K562 (cell line): ENCODE measurements around the gene C1QTNF7. TPM values are rescaled to one million over a fixed set of nuclear protein-coding genes. Genes with fewer than 3 reads are reported as not detected.

Experiments used
- CTBP1 ChIP-seq: fragments of 450-650 bp; IDR thresholded peaks from 2 replicates; pipeline ENCODE4 v1.6.1; 2016; ENCODE audit warnings: borderline replicate concordance
- ETS2 ChIP-seq: IDR thresholded peaks from 2 replicates; pipeline ENCODE4 v1.6.1; 2016; ENCODE audit warnings: borderline replicate concordance, missing genetic modification characterization, mild to moderate bottlenecking, moderate library complexity, missing compliant biosample characterization; ENCODE audit not compliant: poor library complexity, severe bottlenecking
- GABPA ChIP-seq: fragments of 200-800 bp; sonication (Bioruptor generic); conservative IDR thresholded peaks from 2 replicates; pipeline ENCODE4 v1.6.1; 2016; ENCODE audit warnings: low read depth, missing genetic modification characterization, missing compliant biosample characterization
- GTF2A2 ChIP-seq: IDR thresholded peaks from 2 replicates; pipeline ENCODE4 v1.6.1; 2016; ENCODE audit warnings: mild to moderate bottlenecking, missing genetic modification characterization, missing compliant biosample characterization
- KAT7 ChIP-seq: sonication (generic); formaldehyde crosslinking; IDR thresholded peaks from 2 replicates; pipeline ENCODE4 v1.8.0; 2022; ENCODE audit warnings: missing genetic modification reagents, mild to moderate bottlenecking, borderline replicate concordance
- NR3C1 ChIP-seq: sonication (generic); formaldehyde crosslinking; IDR thresholded peaks from 2 replicates; pipeline ENCODE4 v1.8.1; 2022; ENCODE audit warnings: missing genetic modification reagents
- PRDM10 ChIP-seq: fragments of 450-650 bp; IDR thresholded peaks from 2 replicates; pipeline ENCODE4 v1.6.1; 2018; ENCODE audit not compliant: partially characterized antibody
- SAFB ChIP-seq: fragments of 200-400 bp; formaldehyde crosslinking; IDR thresholded peaks from 2 replicates; pipeline ENCODE4 v1.6.1; 2017; ENCODE audit warnings: low read depth, low read length, borderline replicate concordance
- SETDB1 ChIP-seq: IDR thresholded peaks from one replicate; pipeline ENCODE4 v1.6.1; 2012; ENCODE audit warnings: low read length, control low read depth, inconsistent platforms
- SIN3B ChIP-seq: fragments of 450-650 bp; IDR thresholded peaks from 2 replicates; pipeline ENCODE4 v1.6.1; 2017; ENCODE audit warnings: low read depth, mild to moderate bottlenecking, moderate library complexity
- SIX5 ChIP-seq, 2 experiments: IDR thresholded peaks; 2 replicates each; pipeline ENCODE4 v1.6.1; 2011; ENCODE audit warnings: low read length in 2 of 2, borderline replicate concordance in 1 of 2, low read depth in 1 of 2, mild to moderate bottlenecking in 1 of 2, moderate library complexity in 1 of 2; ENCODE audit not compliant: insufficient read depth in 1 of 2
- SMARCA4 ChIP-seq: fragments of 450-650 bp; IDR thresholded peaks from 2 replicates; pipeline ENCODE4 v1.6.1; 2016
- SRSF7 ChIP-seq: fragments of 200-400 bp; formaldehyde crosslinking; optimal IDR thresholded peaks from 2 replicates; pipeline ENCODE3; 2017; ENCODE audit warnings: mild to moderate bottlenecking, low read depth, low read length
- TCF7 ChIP-seq: sonication (generic); IDR thresholded peaks from 2 replicates; pipeline ENCODE4 v1.6.1; 2016; ENCODE audit warnings: antibody characterized with exemption, borderline replicate concordance
- TRIM24 ChIP-seq, 2 experiments: fragments of 450-650 bp; IDR thresholded peaks; 2 replicates each; pipeline ENCODE4 v1.6.1; 2016
- ZBTB11 ChIP-seq, 3 experiments: fragments of 200-800 bp in 1 of 3; fragments of 250-450 bp in 1 of 3; fragments of 450-650 bp in 1 of 3; sonication (Bioruptor Pico) in 1 of 3; sonication (Bioruptor generic) in 1 of 3; formaldehyde crosslinking in 1 of 3; IDR thresholded peaks; 2 replicates each; pipeline versions ENCODE4 v1.6.1 to v1.8.0; 2016 to 2022; ENCODE audit warnings: mild to moderate bottlenecking in 2 of 3, missing genetic modification characterization in 2 of 3, missing compliant biosample characterization in 1 of 3, moderate library complexity in 1 of 3
- ZNF57 ChIP-seq: fragments of 450-650 bp; formaldehyde crosslinking; IDR thresholded peaks from 2 replicates; pipeline ENCODE4 v1.4.0; 2020; ENCODE audit warnings: mild to moderate bottlenecking, moderate library complexity
- ZNF639 ChIP-seq, 2 experiments: fragments of 200-800 bp in 1 of 2; sonication (Bioruptor generic) in 1 of 2; sonication (generic) in 1 of 2; formaldehyde crosslinking in 1 of 2; IDR thresholded peaks in 1 of 2; conservative IDR thresholded peaks in 1 of 2; 2 replicates each; pipeline versions ENCODE4 v1.5.0 to v1.6.1; 2016 to 2020; ENCODE audit warnings: missing compliant biosample characterization in 1 of 2, missing genetic modification characterization in 1 of 2, missing genetic modification reagents in 1 of 2
- ZNF780A ChIP-seq: fragments of 250-450 bp; sonication (Bioruptor Pico); IDR thresholded peaks from 2 replicates; pipeline ENCODE4 v1.5.0; 2021; ENCODE audit warnings: mild to moderate bottlenecking
- polyA plus RNA-seq, 8 experiments: library from polyadenylated mRNA; depleted of rRNA in 4 of 8; stranded (reverse) in 5 of 8; unstranded in 3 of 8; fragments of >200 nt; fragmentation: Nextera tagmentation in 2 of 8; fragmentation: Illumina TruSeq in 1 of 8; extraction: Ambion mirVana in 2 of 8; extraction: Trizol in 1 of 8; gene quantifications; 2 replicates each; pipeline versions ENCODE4 v1.2.1 to v1.2.3, GENCODE V29; 2011 to 2014; ENCODE audit warnings: inconsistent platforms in 1 of 8, missing spikeins in 1 of 8
- total RNA-seq, 7 experiments: library from RNA; depleted of rRNA in 6 of 7; stranded (reverse); fragments of >200 nt in 6 of 7; fragmentation: Illumina TruSeq in 2 of 7; extraction: Trizol in 2 of 7; gene quantifications; 2 replicates each; pipeline versions ENCODE4 v1.2.1 to v1.2.3, GENCODE V29; 2011 to 2021; ENCODE audit warnings: low replicate concordance in 1 of 7

The C1QTNF7 gene
- total and polyA plus RNA-seq, 9 of the 15 experiments (the other 6 are each of a cell fraction or from before 2014, with no cell fraction given), result not detected

DNA sequence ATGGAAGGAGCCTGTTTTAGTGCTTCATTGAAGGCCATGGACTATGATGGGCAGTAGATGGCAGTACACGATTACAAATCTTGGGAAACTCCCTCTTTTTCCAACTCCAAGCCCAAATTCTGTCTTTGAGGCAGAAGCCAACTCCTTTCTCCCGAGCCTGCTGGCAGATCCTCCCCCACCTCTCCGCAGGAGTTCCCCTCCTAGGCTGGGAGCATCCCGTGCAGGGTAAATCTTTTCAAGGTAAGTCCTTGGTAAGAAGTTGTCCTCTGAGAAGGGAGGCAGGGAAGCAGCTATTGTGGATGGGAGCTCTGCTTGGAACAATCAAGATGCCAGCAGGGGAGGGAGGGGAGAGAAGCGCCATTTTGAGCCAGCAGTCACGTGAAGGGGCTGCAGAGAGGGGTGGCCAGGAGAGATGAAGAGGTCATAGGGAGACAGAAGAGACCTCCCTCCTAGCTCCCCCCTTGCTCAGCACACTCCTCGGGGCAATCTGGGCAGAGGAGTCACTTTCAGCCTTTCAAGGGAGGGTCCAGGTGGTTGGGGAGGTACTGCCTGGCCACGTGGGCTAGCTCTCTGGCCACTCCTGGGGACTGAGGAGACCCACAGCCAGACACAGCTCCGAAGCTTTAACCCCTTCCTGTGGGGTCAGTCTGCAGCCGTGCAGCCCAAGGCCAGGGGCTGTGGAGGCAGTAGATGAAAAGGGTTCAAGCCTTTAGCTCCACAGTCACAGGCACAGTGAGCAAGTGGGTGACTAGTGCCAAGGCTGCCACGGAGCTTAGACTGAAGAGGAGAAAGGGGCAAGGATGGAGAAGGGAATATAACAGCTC is 51.5 kb downstream of the C1QTNF7 start (continued):
- no peak for TF ChIP-seq ZNF639 (CRISPR knock-in tag; conservative IDR thresholded peaks at IDR 0.05 in 1 of 2, IDR thresholded peaks at IDR 0.05 in 1 of 2)
- no peak for TF ChIP-seq ZNF57
- no peak for TF ChIP-seq TCF7
- no peak for TF ChIP-seq ZBTB11 (CRISPR knock-in tag; IDR thresholded peaks at IDR 0.05)
- TF ChIP-seq CTBP1, result no peak; the same call in 1 of the 2 replicates
- no peak for TF ChIP-seq TRIM24 (IDR thresholded peaks at IDR 0.05)
- no peak for TF ChIP-seq SIN3B
- TF ChIP-seq ZNF780A (CRISPR knock-in tag), result no peak
- TF ChIP-seq ETS2 (tag), result no peak
- no peak for TF ChIP-seq KAT7 (CRISPR knock-in tag)
- no peak for TF ChIP-seq GABPA (tag)
- no peak for TF ChIP-seq SIX5 (IDR thresholded peaks at IDR 0.05; ENCODE audit: borderline replicate concordance in 1 of 2, insufficient read depth in 1 of 2, low read depth in 1 of 2, low read length in 2 of 2)
- TF ChIP-seq SRSF7, result no peak
- TF ChIP-seq SMARCA4, result no peak
- TF ChIP-seq NR3C1 (CRISPR knock-in tag), result no peak
- TF ChIP-seq SAFB, result no peak
- no peak for TF ChIP-seq PRDM10
- TF ChIP-seq SETDB1, result no peak
- no peak for TF ChIP-seq GTF2A2 (tag)
